HCT116 (cell line): ENCODE data around the gene MXRA5. TPM values are rescaled to one million over a fixed set of nuclear protein-coding genes. Genes with fewer than 3 reads are reported as not detected.

Experiments used
- ATAC-seq: fragments of 200-7000 bp; cut with Tn5 transposase; 2 replicates; pipeline ENCODE4 v1.9.1; 2020; ENCODE audit warnings: mild to moderate bottlenecking, moderate library complexity
- BruUV-seq: library from RNA; stranded (reverse); fragments of 400-500 nt; replicated peaks from 2 replicates; lab custom pipeline; 2021; lab: Mats Ljungman, UMichigan
- CTCF ChIA-PET: fragments of 300-600 bp; sonication (Branson Sonifier 250); formaldehyde crosslinking; loops from one replicate; lab custom pipeline; 2021; ENCODE audit warnings: antibody characterized with exemption; lab: Charles Lee
- POLR2A ChIA-PET: fragments of 300-600, 350-600 bp; sonication (Branson Sonifier 250); formaldehyde crosslinking; loops from one replicate; lab custom pipeline; 2021; ENCODE audit warnings: antibody characterized with exemption; lab: Charles Lee
- RAD21 ChIA-PET, 2 experiments: fragments of 300-600 bp; sonication (Branson Sonifier 250); formaldehyde crosslinking; loops; one replicate each; lab custom pipeline; 2023; ENCODE audit warnings: low total read pairs in 2 of 2; ENCODE audit not compliant: uncharacterized antibody in 2 of 2, unreplicated experiment in 2 of 2, low non-redundant PET in 1 of 2; lab: Charles Lee
- DNase-seq: peaks from one replicate; pipeline ENCODE4 v3.0.0-alpha.2; 2010; ENCODE audit warnings: low read depth, low spot score
- H2AFZ ChIP-seq: fragments of 200-600 bp; shearing (Covaris generic), sonication (generic); 2 replicates; pipeline ENCODE4 v1.6.1; 2017; ENCODE audit warnings: low read depth, mixed run types, mixed read lengths, antibody characterized with exemption, low read length; ENCODE audit not compliant: poor library complexity, severe bottlenecking
- H3K27ac ChIP-seq: 2 replicates; pipeline ENCODE4 v1.5.1; 2012; ENCODE audit warnings: low read depth, low read length
- H3K27me3 ChIP-seq: fragments of 200-600 bp; sonication (generic); 2 replicates; pipeline ENCODE4 v1.6.1; 2016; ENCODE audit warnings: mixed run types, low read length, mixed read lengths; ENCODE audit not compliant: insufficient read depth
- H3K36me3 ChIP-seq, 2 experiments: fragments of 200-500 bp in 1 of 2; fragments of 200-600 bp in 1 of 2; sonication (Bioruptor generic) in 1 of 2; sonication (generic) in 1 of 2; 2 replicates each; pipeline versions ENCODE4 v1.5.1 to v1.6.1; 2014 to 2016; ENCODE audit warnings: low read length in 2 of 2, inconsistent platforms in 1 of 2, mixed read lengths in 1 of 2, mixed run types in 1 of 2; ENCODE audit not compliant: insufficient read depth in 2 of 2, control insufficient read depth in 1 of 2
- H3K4me1 ChIP-seq, 2 experiments: fragments of 200-600 bp in 1 of 2; sonication (generic) in 1 of 2; 2 replicates each; pipeline versions ENCODE4 v1.5.1 to v1.6.1; 2012 to 2017; ENCODE audit warnings: low read length in 2 of 2, inconsistent platforms in 1 of 2, mild to moderate bottlenecking in 1 of 2, mixed read lengths in 1 of 2, mixed run types in 1 of 2, moderate library complexity in 1 of 2; ENCODE audit not compliant: insufficient read depth in 2 of 2, control insufficient read depth in 1 of 2
- H3K4me2 ChIP-seq: fragments of 200-600 bp; sonication (generic); 2 replicates; pipeline ENCODE4 v1.6.1; 2017; ENCODE audit warnings: mixed run types, low read length, mixed read lengths
- H3K4me3 ChIP-seq, 2 experiments: fragments of 200-600 bp in 1 of 2; sonication (generic) in 1 of 2; replicated peaks in 1 of 2; 2 replicates each; pipeline ENCODE4 v1.5.1; 2011 to 2016; ENCODE audit warnings: low read length in 2 of 2, control low read depth in 1 of 2, low read depth in 1 of 2, mild to moderate bottlenecking in 1 of 2, mixed read lengths in 1 of 2, mixed run types in 1 of 2
- H3K79me2 ChIP-seq: fragments of 200-600 bp; sonication (generic); 2 replicates; pipeline ENCODE4 v1.6.1; 2017; ENCODE audit warnings: mild to moderate bottlenecking, mixed run types, low read length, moderate library complexity, mixed read lengths; ENCODE audit not compliant: insufficient read depth
- H3K9ac ChIP-seq: fragments of 200-600 bp; sonication (generic); 2 replicates; pipeline ENCODE4 v1.6.1; 2016; ENCODE audit warnings: low read length, mixed read lengths
- H3K9me2 ChIP-seq: fragments of 200-600 bp; sonication (generic), shearing (Covaris generic); 2 replicates; pipeline ENCODE4 v1.6.1; 2017; ENCODE audit warnings: mixed run types, mild to moderate bottlenecking, moderate library complexity; ENCODE audit not compliant: insufficient read depth
- H3K9me3 ChIP-seq, 2 experiments: fragments of 200-500 bp in 1 of 2; fragments of 200-600 bp in 1 of 2; sonication (Bioruptor generic) in 1 of 2; sonication (generic) in 1 of 2; 2 replicates each; pipeline ENCODE4 v1.6.1; 2014 to 2017; ENCODE audit warnings: low read length in 2 of 2, mixed read lengths in 2 of 2, inconsistent platforms in 1 of 2, low read depth in 1 of 2, mild to moderate bottlenecking in 1 of 2, mixed run types in 1 of 2, moderate library complexity in 1 of 2; ENCODE audit not compliant: control insufficient read depth in 1 of 2, insufficient read depth in 1 of 2
- H4K20me1 ChIP-seq: fragments of 200-600 bp; sonication (generic), shearing (Covaris generic); 2 replicates; pipeline ENCODE4 v1.6.1; 2017; ENCODE audit warnings: mixed run types, mild to moderate bottlenecking, moderate library complexity; ENCODE audit not compliant: insufficient read depth
- CEBPB ChIP-seq: IDR thresholded peaks from 2 replicates; pipeline ENCODE4 v1.6.1; 2012; ENCODE audit warnings: low read depth
- CTCF ChIP-seq, 3 experiments: fragments of 200-600 bp in 1 of 3; sonication (generic) in 1 of 3; IDR thresholded peaks in 2 of 3; conservative IDR thresholded peaks in 1 of 3; 2 replicates each; pipeline ENCODE4 v1.5.1; 2012 to 2017; ENCODE audit warnings: low read depth in 2 of 3, low read length in 2 of 3, antibody characterized with exemption in 1 of 3, borderline replicate concordance in 1 of 3, control low read depth in 1 of 3, mild to moderate bottlenecking in 1 of 3, mixed read lengths in 1 of 3, mixed run types in 1 of 3, moderate library complexity in 1 of 3; ENCODE audit not compliant: insufficient read depth in 1 of 3
- EGR1 ChIP-seq: IDR thresholded peaks from 2 replicates; pipeline ENCODE4 v1.6.1; 2012; ENCODE audit warnings: low read depth
- ELF1 ChIP-seq: IDR thresholded peaks from 2 replicates; pipeline ENCODE4 v1.6.1; 2012; ENCODE audit warnings: low read depth, borderline replicate concordance
- EZH2 ChIP-seq: fragments of 200-600 bp; sonication (generic); IDR thresholded peaks from 2 replicates; pipeline ENCODE4 v1.6.1; 2017; ENCODE audit warnings: antibody characterized with exemption, mixed run types
- EZH2phosphoT487 ChIP-seq: fragments of 200-600 bp; IDR thresholded peaks from 2 replicates; pipeline ENCODE4 v1.6.1; 2018; ENCODE audit warnings: antibody characterized with exemption, borderline replicate concordance
- FOSL1 ChIP-seq: IDR thresholded peaks from 2 replicates; pipeline ENCODE4 v1.6.1; 2012; ENCODE audit warnings: low read depth
- JUND ChIP-seq: IDR thresholded peaks from 2 replicates; pipeline ENCODE4 v1.6.1; 2012
- MAX ChIP-seq: IDR thresholded peaks from 2 replicates; pipeline ENCODE4 v1.6.1; 2012
- POLR2A ChIP-seq: IDR thresholded peaks from 2 replicates; pipeline ENCODE4 v1.7.0; 2011; ENCODE audit warnings: borderline replicate concordance; ENCODE audit not compliant: insufficient read depth, insufficient read length; ENCODE audit errors: extremely low read depth
- POLR2AphosphoS5 ChIP-seq: IDR thresholded peaks from 2 replicates; pipeline ENCODE4 v1.6.1; 2011; ENCODE audit warnings: mild to moderate bottlenecking, low read depth, low read length, moderate library complexity
- REST ChIP-seq: IDR thresholded peaks from 2 replicates; pipeline ENCODE4 v1.6.1; 2012; ENCODE audit warnings: low read depth
- SIN3A ChIP-seq: IDR thresholded peaks from 2 replicates; pipeline ENCODE4 v1.6.1; 2012; ENCODE audit warnings: low read depth
- SP1 ChIP-seq: IDR thresholded peaks from 2 replicates; pipeline ENCODE4 v1.6.1; 2012; ENCODE audit warnings: low read depth
- TCF7L2 ChIP-seq: IDR thresholded peaks from 2 replicates; pipeline ENCODE4 v1.7.0; 2011; ENCODE audit warnings: borderline replicate concordance, inconsistent platforms; ENCODE audit not compliant: insufficient read depth, insufficient read length; ENCODE audit errors: extremely low read depth
- ZBTB33 ChIP-seq: IDR thresholded peaks from 2 replicates; pipeline ENCODE4 v1.6.1; 2011; ENCODE audit warnings: mild to moderate bottlenecking, low read length, moderate library complexity; ENCODE audit not compliant: insufficient replicate concordance; ENCODE audit errors: extremely low read depth
- ZFX ChIP-seq: fragments of 450-650 bp; IDR thresholded peaks from 2 replicates; pipeline ENCODE4 v1.6.1; 2017
- ZNF274 ChIP-seq: fragments of 200-500 bp; sonication (Bioruptor generic); IDR thresholded peaks from 2 replicates; pipeline ENCODE4 v1.6.1; 2014; ENCODE audit warnings: mild to moderate bottlenecking, low read depth, low read length, inconsistent platforms
- intact Hi-C: fragments of 100-400 bp; cut with micrococcal nuclease; formaldehyde crosslinking; loops from 2 replicates; pipeline ENCODE4 v1.10.0; 2022
- total RNA-seq: library from RNA; stranded (reverse); gene quantifications from one replicate; pipeline ENCODE4 v1.2.1, GENCODE V29; 2021; ENCODE audit not compliant: unreplicated experiment

MXRA5 gene
- total RNA-seq, 1 experiment from 2014 or later = 0.02 TPM

GRCh38 chrX:3271183-3271833 is 75.1 kb downstream of the MXRA5 start:
- no peaks in the 10 kb centered on the region for H3K9me2 ChIP-seq
- no peak for DNase-seq
- no peaks in the 10 kb centered on the region for H3K36me3 ChIP-seq
- H3K4me1 ChIP-seq = peaks cover 0 to 11% of the 10 kb centered on the region in 2 experiments; a peak in 1 of 4 replicates
- CTCF ChIA-PET = no interaction called here
- H3K9me3 ChIP-seq = no peaks in the 10 kb centered on the region
- no peaks in the 10 kb centered on the region for H4K20me1 ChIP-seq
- no peak overlapping the region for H3K4me3 ChIP-seq
- no peaks in the 10 kb centered on the region for H3K79me2 ChIP-seq
- no peak overlapping the region for H3K27ac ChIP-seq
- no TSS peak for BruUV-seq
- H3K4me2 ChIP-seq = peak overlapping the region; percentile 45
- TF ChIP-seq POLR2AphosphoS5 (no peak), EGR1 (no peak), FOSL1 (no peak), ZNF274 (no peak), SP1 (no peak), ZFX (no peak), JUND (no peak), TCF7L2 (no peak), EZH2phosphoT487 (no peak), EZH2 (no peak), ELF1 (no peak), SIN3A (no peak), ZBTB33 (no peak), CEBPB (no peak), CTCF (IDR thresholded peaks at IDR 0.05 in 2 of 3, conservative IDR thresholded peaks at IDR 0.05 in 1 of 3; ENCODE audit: borderline replicate concordance in 1 of 3, insufficient read depth in 1 of 3, low read depth in 2 of 3, low read length in 2 of 3) (no peak), MAX (no peak), POLR2A (no peak), REST (no peak)
- TF ChIP-seq, all 23 proteins: peak for 0
- intact Hi-C loops = no loop called here
- Histone ChIP-seq H3K27me3 (no peaks in the 10 kb centered on the region), H2AFZ (peak overlapping the region; percentile 54), H3K9ac (no peak overlapping the region)
- ChIA-PET POLR2A (no interaction called here), RAD21 (no interaction called here)
- ATAC-seq = no peak
